Heart left ventricle (tissue), 13 donors: Measurements from ENCODE around the gene RFPL4AL1.
"Not testable (repeated sequence)": the region's sequence is repeated elsewhere in the genome, so short reads cannot be mapped to it uniquely, and the experiment has no call there.

ENCODE experiments used
- POLR2A ChIP-seq, 2 donors: fragments of 450-650 bp; IDR thresholded peaks; one replicate each; pipeline ENCODE4 v1.6.1; 2017; ENCODE audit warnings: antibody characterized with exemption in 2 of 2, mild to moderate bottlenecking in 2 of 2, moderate library complexity in 2 of 2
- TF ChIP-seq, protein P1 (sequence below), 12 donors: fragments of 200-600 bp; sonication (generic) in 4 of 12; IDR thresholded peaks; one replicate each; pipeline versions ENCODE4 v1.5.0 to v1.8.0; 2018 to 2022; ENCODE audit warnings: antibody characterized with exemption in 12 of 12, mild to moderate bottlenecking in 5 of 12
- donor health status: ischemic (EF 13 %, LVEDD 7.1; RV severe dilation, severe dysfunction).
- donor health status: DM: no; HTN: yes; CAD: no.
- donor health status: DM: no; HTN: no; CAD: no.
- donor health status: ischemic (EF 25% LVEDD 6.9; RV normal size, moderate dysfunction).
- donor health status: ischemic (EF 25% LVEDD 5.7; RV mildly dilated, moderate dysfunction).
- donor health status: ischemic (EF 35%, LVEDD 5.7; RV mildly dilated, moderate dysfunction).
- donor health status: nonischemic (EF 11% LVEDD 7.7; RV severe dilation, severe dysfunction).
- donor health status: DM: yes; HTN: yes; CAD: no.
- donor health status: PGD.
- donor health status: ischemic (EF 29% LVEDD 5.4; RV normal size, mild dysfunction).
- donor health status: nonischemic (EF 23%, LVEDD 6.1; RV moderate dilation, normal function).

DNA sequence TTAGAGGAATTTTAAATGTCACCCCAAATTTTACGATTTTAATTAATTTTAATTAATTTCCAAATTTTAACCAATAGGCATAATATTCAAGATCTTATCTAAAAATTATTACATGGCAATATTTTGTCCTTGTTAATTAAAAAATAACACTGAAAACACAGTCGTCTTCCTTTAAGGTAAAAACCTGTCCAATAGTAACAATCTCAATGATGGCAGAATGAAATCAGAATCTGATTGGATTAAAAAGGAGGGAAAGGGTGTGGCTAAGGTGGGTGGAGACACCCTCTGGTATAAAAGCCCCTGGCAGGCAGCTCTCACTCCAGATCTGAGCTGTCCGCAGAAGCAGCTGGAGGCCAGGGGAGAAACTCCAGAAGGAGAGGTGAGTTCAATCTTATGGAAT is 10.1 kb upstream of the RFPL4AL1 start, which contains the start of gene RFPL4A:
- TF ChIP-seq, protein P1, sequence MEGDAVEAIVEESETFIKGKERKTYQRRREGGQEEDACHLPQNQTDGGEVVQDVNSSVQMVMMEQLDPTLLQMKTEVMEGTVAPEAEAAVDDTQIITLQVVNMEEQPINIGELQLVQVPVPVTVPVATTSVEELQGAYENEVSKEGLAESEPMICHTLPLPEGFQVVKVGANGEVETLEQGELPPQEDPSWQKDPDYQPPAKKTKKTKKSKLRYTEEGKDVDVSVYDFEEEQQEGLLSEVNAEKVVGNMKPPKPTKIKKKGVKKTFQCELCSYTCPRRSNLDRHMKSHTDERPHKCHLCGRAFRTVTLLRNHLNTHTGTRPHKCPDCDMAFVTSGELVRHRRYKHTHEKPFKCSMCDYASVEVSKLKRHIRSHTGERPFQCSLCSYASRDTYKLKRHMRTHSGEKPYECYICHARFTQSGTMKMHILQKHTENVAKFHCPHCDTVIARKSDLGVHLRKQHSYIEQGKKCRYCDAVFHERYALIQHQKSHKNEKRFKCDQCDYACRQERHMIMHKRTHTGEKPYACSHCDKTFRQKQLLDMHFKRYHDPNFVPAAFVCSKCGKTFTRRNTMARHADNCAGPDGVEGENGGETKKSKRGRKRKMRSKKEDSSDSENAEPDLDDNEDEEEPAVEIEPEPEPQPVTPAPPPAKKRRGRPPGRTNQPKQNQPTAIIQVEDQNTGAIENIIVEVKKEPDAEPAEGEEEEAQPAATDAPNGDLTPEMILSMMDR (IDR thresholded peaks at IDR 0.05), result not testable (repeated sequence)
- TF ChIP-seq POLR2A (IDR thresholded peaks at IDR 0.05), result not testable (repeated sequence)
